ENCODE results near the gene MAP2K4. TPM values are rescaled to one million over a fixed set of nuclear protein-coding genes. Genes with fewer than 3 reads are reported as not detected.

MAP2K4 gene
- total and polyA plus RNA-seq, 2 of the 13 experiments (the other 11 are each of a cell fraction or from before 2014, with no cell fraction given), result 21.5 to 35.6 TPM

DNA sequence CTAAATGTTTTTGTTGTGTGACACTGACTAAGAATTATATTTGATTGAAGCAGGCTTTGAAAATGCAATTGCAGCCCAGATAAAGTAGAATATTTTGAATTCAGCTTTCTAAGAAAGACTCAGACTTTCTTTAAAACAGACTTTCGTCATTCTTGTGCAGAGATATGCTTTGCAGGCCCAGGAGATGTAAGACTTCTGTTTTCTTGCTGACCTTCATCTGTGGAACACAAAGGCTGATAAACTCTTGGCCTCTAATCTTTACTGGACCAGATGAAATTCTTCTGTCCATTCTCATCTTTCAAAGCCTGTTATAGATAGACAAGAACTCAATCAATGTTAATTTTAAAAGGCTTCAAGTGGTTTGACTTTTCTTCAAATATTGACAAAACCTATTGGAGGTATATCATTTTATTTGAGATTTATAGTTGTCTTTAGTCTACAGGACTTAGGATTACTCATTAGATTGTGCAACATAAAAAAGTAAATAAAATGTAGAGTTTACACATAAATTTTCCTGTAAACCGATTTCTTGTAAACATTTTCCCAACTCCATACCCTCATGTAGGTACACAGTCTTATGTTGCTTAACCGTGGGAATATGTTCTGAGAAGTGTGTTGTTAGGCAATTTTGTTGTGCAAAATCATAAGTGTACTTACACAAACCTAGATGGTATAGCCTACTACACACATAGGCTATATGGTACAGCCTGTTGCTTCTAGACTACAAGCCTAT lies 94.2 kb downstream of the MAP2K4 start:
- Histone ChIP-seq H3K4me2 (ENCODE audit: low read depth, low read length) (no peak overlapping the region), H4K20me1 (ENCODE audit: insufficient read depth, low read length) (no peaks in the 10 kb centered on the region), H3K27ac (ENCODE audit: extremely low read length, insufficient read depth, low read length) (no peak overlapping the region), H3K9ac (ENCODE audit: insufficient read depth, low read depth, low read length) (no peak overlapping the region), H3K36me3 (replicated peaks in 1 of 2; ENCODE audit: control insufficient read depth in 1 of 2, insufficient read depth in 2 of 2, low read length in 2 of 2) (peaks cover 15 to 34% of the 10 kb centered on the region in 2 experiments), H3K9me3 (ENCODE audit: low read length) (no peaks in the 10 kb centered on the region), H3K79me2 (ENCODE audit: insufficient read depth, low read length) (no peaks in the 10 kb centered on the region), H3K27me3 (ENCODE audit: control insufficient read depth in 1 of 2, insufficient read depth in 2 of 2, low read length in 2 of 2) (no peaks in the 10 kb centered on the region), H3K4me1 (ENCODE audit: insufficient read depth, low read length) (no peaks in the 10 kb centered on the region), H3K4me3 (replicated peaks in 1 of 3; ENCODE audit: insufficient read depth in 1 of 3, low read depth in 2 of 3, low read length in 3 of 3) (no peak overlapping the region), H2AFZ (ENCODE audit: low read length) (no peak overlapping the region)
- no peak for ATAC-seq
- ChIA-PET CTCF (ENCODE audit: low intra/inter-chr PET ratio, low total read pairs) (no interaction called here), POLR2A (no interaction called here)
- in situ Hi-C loops (cut with HindIII; ENCODE audit: extremely low pct_ligation_motif_present, low pct_unique_long_range_greater_than_20kb) (no loop called here), intact Hi-C loops (cut with micrococcal nuclease; ENCODE audit: unreplicated experiment) (no loop called here)
- 73% methylated on average over 3 of the region's 3 CpGs for WGBS (ENCODE audit: low lambda C conversion rate)
- FAIRE-seq, result no peak
- TF ChIP-seq, protein P1, sequence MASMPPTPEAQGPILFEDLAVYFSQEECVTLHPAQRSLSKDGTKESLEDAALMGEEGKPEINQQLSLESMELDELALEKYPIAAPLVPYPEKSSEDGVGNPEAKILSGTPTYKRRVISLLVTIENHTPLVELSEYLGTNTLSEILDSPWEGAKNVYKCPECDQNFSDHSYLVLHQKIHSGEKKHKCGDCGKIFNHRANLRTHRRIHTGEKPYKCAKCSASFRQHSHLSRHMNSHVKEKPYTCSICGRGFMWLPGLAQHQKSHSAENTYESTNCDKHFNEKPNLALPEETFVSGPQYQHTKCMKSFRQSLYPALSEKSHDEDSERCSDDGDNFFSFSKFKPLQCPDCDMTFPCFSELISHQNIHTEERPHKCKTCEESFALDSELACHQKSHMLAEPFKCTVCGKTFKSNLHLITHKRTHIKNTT (CRISPR knock-in tag; IDR thresholded peaks at IDR 0.05), result no peak
- TF ChIP-seq CCAR2 (optimal IDR thresholded peaks at IDR 0.05; ENCODE audit: low read depth, low read length) (no peak), ZNF225 (CRISPR knock-in tag; IDR thresholded peaks at IDR 0.05) (no peak), MTA1 (CRISPR knock-in tag; IDR thresholded peaks at IDR 0.05; ENCODE audit: borderline replicate concordance) (no peak), ZNF567 (CRISPR knock-in tag; IDR thresholded peaks at IDR 0.05; ENCODE audit: borderline replicate concordance) (no peak), BCL6 (CRISPR knock-in tag; IDR thresholded peaks at IDR 0.05) (no peak), ZNF761 (CRISPR knock-in tag; conservative IDR thresholded peaks at IDR 0.05) (no peak), FOXK2 (IDR thresholded peaks at IDR 0.05) (no peak), ZNF737 (CRISPR knock-in tag; IDR thresholded peaks at IDR 0.05; ENCODE audit: borderline replicate concordance) (no peak), ATRX (CRISPR knock-in tag; IDR thresholded peaks at IDR 0.05; ENCODE audit: borderline replicate concordance) (no peak), SMAD9 (CRISPR knock-in tag; IDR thresholded peaks at IDR 0.05) (no peak), MATR3 (CRISPR knock-in tag; IDR thresholded peaks at IDR 0.05) (no peak), HNF4A (CRISPR knock-in tag; IDR thresholded peaks at IDR 0.05) (no peak)
- TF ChIP-seq, protein P2, sequence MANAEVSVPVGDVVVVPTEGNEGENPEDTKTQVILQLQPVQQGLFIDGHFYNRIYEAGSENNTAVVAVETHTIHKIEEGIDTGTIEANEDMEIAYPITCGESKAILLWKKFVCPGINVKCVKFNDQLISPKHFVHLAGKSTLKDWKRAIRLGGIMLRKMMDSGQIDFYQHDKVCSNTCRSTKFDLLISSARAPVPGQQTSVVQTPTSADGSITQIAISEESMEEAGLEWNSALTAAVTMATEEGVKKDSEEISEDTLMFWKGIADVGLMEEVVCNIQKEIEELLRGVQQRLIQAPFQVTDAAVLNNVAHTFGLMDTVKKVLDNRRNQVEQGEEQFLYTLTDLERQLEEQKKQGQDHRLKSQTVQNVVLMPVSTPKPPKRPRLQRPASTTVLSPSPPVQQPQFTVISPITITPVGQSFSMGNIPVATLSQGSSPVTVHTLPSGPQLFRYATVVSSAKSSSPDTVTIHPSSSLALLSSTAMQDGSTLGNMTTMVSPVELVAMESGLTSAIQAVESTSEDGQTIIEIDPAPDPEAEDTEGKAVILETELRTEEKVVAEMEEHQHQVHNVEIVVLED (CRISPR knock-in tag; IDR thresholded peaks at IDR 0.05; ENCODE audit: borderline replicate concordance), result no peak
- TF ChIP-seq, protein P3, sequence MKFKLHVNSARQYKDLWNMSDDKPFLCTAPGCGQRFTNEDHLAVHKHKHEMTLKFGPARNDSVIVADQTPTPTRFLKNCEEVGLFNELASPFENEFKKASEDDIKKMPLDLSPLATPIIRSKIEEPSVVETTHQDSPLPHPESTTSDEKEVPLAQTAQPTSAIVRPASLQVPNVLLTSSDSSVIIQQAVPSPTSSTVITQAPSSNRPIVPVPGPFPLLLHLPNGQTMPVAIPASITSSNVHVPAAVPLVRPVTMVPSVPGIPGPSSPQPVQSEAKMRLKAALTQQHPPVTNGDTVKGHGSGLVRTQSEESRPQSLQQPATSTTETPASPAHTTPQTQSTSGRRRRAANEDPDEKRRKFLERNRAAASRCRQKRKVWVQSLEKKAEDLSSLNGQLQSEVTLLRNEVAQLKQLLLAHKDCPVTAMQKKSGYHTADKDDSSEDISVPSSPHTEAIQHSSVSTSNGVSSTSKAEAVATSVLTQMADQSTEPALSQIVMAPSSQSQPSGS (CRISPR knock-in tag; IDR thresholded peaks at IDR 0.05), result no peak
- TF ChIP-seq, protein P4, sequence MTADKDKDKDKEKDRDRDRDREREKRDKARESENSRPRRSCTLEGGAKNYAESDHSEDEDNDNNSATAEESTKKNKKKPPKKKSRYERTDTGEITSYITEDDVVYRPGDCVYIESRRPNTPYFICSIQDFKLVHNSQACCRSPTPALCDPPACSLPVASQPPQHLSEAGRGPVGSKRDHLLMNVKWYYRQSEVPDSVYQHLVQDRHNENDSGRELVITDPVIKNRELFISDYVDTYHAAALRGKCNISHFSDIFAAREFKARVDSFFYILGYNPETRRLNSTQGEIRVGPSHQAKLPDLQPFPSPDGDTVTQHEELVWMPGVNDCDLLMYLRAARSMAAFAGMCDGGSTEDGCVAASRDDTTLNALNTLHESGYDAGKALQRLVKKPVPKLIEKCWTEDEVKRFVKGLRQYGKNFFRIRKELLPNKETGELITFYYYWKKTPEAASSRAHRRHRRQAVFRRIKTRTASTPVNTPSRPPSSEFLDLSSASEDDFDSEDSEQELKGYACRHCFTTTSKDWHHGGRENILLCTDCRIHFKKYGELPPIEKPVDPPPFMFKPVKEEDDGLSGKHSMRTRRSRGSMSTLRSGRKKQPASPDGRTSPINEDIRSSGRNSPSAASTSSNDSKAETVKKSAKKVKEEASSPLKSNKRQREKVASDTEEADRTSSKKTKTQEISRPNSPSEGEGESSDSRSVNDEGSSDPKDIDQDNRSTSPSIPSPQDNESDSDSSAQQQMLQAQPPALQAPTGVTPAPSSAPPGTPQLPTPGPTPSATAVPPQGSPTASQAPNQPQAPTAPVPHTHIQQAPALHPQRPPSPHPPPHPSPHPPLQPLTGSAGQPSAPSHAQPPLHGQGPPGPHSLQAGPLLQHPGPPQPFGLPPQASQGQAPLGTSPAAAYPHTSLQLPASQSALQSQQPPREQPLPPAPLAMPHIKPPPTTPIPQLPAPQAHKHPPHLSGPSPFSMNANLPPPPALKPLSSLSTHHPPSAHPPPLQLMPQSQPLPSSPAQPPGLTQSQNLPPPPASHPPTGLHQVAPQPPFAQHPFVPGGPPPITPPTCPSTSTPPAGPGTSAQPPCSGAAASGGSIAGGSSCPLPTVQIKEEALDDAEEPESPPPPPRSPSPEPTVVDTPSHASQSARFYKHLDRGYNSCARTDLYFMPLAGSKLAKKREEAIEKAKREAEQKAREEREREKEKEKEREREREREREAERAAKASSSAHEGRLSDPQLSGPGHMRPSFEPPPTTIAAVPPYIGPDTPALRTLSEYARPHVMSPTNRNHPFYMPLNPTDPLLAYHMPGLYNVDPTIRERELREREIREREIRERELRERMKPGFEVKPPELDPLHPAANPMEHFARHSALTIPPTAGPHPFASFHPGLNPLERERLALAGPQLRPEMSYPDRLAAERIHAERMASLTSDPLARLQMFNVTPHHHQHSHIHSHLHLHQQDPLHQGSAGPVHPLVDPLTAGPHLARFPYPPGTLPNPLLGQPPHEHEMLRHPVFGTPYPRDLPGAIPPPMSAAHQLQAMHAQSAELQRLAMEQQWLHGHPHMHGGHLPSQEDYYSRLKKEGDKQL (CRISPR knock-in tag; IDR thresholded peaks at IDR 0.05; ENCODE audit: low read depth), result no peak
- no TSS peak for BruUV-seq (replicated peaks)
- no peak for DNase-seq (ENCODE audit: low spot score)
